SK-N-MC (cell line): ENCODE data around the gene GRM7.

Experiments
- DNase-seq: peaks from one replicate; pipeline ENCODE4 v3.0.0-alpha.2; 2011; ENCODE audit warnings: low read depth, low spot score
- H3K27ac ChIP-seq: fragments of 200-600 bp; sonication (generic); 2 replicates; pipeline ENCODE4 v1.5.1; 2016; ENCODE audit warnings: mixed run types
- H3K36me3 ChIP-seq: fragments of 200-600 bp; sonication (generic); 2 replicates; pipeline ENCODE4 v1.6.1; 2017; ENCODE audit warnings: antibody characterized with exemption, low read length, mixed read lengths; ENCODE audit not compliant: insufficient read depth
- H3K4me3 ChIP-seq: fragments of 200-600 bp; sonication (generic); 2 replicates; pipeline ENCODE4 v1.5.1; 2016
- H3K9ac ChIP-seq: fragments of 200-600 bp; sonication (generic); 2 replicates; pipeline ENCODE4 v1.8.0; 2017; ENCODE audit warnings: mixed run types, mixed read lengths; ENCODE audit not compliant: insufficient read length
- H3K9me3 ChIP-seq: fragments of 200-600 bp; sonication (generic); 2 replicates; pipeline ENCODE4 v1.6.1; 2017; ENCODE audit warnings: low read depth, mild to moderate bottlenecking, antibody characterized with exemption, low read length, moderate library complexity, mixed read lengths
- EZH2 ChIP-seq: fragments of 200-600 bp; sonication (generic); IDR thresholded peaks from one replicate; pipeline ENCODE4 v1.6.1; 2017; ENCODE audit warnings: antibody characterized with exemption
- FOXP2 ChIP-seq: optimal IDR thresholded peaks from 2 replicates; pipeline ENCODE3; 2011; ENCODE audit warnings: mild to moderate bottlenecking, moderate library complexity; ENCODE audit not compliant: insufficient read depth; ENCODE audit errors: extremely low read length, control extremely low read depth
- POLR2AphosphoS5 ChIP-seq: IDR thresholded peaks from 2 replicates; pipeline ENCODE4 v1.6.1; 2012; ENCODE audit warnings: mild to moderate bottlenecking, low read depth, low read length, borderline replicate concordance

Gene GRM7

GRCh38 chr3:7469866-7470265 is 609.0 kb downstream of the GRM7 start:
- no peak for DNase-seq
- no peak overlapping the region for H3K9ac ChIP-seq
- no peak overlapping the region for H3K4me3 ChIP-seq
- H3K9me3 ChIP-seq, result no peaks in the 10 kb centered on the region
- no peaks in the 10 kb centered on the region for H3K36me3 ChIP-seq
- no peak overlapping the region for H3K27ac ChIP-seq
- TF ChIP-seq FOXP2 (no peak), POLR2AphosphoS5 (no peak), EZH2 (no peak)

- DNase-seq, result no peak
- Histone ChIP-seq H3K4me3 (no peak overlapping the region), H3K36me3 (no peaks in the 10 kb centered on the region), H3K9me3 (no peaks in the 10 kb centered on the region), H3K27ac (no peak overlapping the region), H3K9ac (no peak overlapping the region)
- TF ChIP-seq EZH2 (no peak), POLR2AphosphoS5 (no peak), FOXP2 (no peak)
These were observed 623.7 kb downstream of the GRM7 start for GRCh38 chr3:7484636-7485035.

- Histone ChIP-seq H3K9ac (no peak overlapping the region), H3K36me3 (no peaks in the 10 kb centered on the region), H3K9me3 (no peaks in the 10 kb centered on the region), H3K4me3 (no peak overlapping the region), H3K27ac (no peak overlapping the region)
- DNase-seq, result no peak
- TF ChIP-seq EZH2 (no peak), POLR2AphosphoS5 (no peak), FOXP2 (no peak)
These were observed 626.8 kb downstream of the GRM7 start for GRCh38 chr3:7487763-7488162.

GRCh38 chr3:7489417-7489816 is 628.5 kb downstream of the GRM7 start:
- H3K9me3 ChIP-seq, result no peaks in the 10 kb centered on the region
- no peak overlapping the region for H3K9ac ChIP-seq
- no peak for DNase-seq
- no peaks in the 10 kb centered on the region for H3K36me3 ChIP-seq
- TF ChIP-seq EZH2 (no peak), FOXP2 (no peak), POLR2AphosphoS5 (no peak)
- no peak overlapping the region for H3K27ac ChIP-seq
- H3K4me3 ChIP-seq, result no peak overlapping the region

- no peak overlapping the region for H3K27ac ChIP-seq
- TF ChIP-seq EZH2, result no peak
- TF ChIP-seq FOXP2, result no peak
- TF ChIP-seq POLR2AphosphoS5, result no peak
- no peak overlapping the region for H3K4me3 ChIP-seq
- no peaks in the 10 kb centered on the region for H3K36me3 ChIP-seq
- DNase-seq, result no peak
- H3K9ac ChIP-seq, result no peak overlapping the region
- H3K9me3 ChIP-seq, result no peaks in the 10 kb centered on the region
These were observed 637.8 kb downstream of the GRM7 start for GRCh38 chr3:7498715-7499114.

GRCh38 chr3:7503431-7503830 is 642.5 kb downstream of the GRM7 start:
- H3K36me3 ChIP-seq, result no peaks in the 10 kb centered on the region
- H3K4me3 ChIP-seq, result no peak overlapping the region
- TF ChIP-seq EZH2 (no peak), POLR2AphosphoS5 (no peak), FOXP2 (no peak)
- no peak for DNase-seq
- H3K9ac ChIP-seq, result no peak overlapping the region
- no peak overlapping the region for H3K27ac ChIP-seq
- no peaks in the 10 kb centered on the region for H3K9me3 ChIP-seq

- TF ChIP-seq EZH2, result no peak
- TF ChIP-seq FOXP2, result no peak
- TF ChIP-seq POLR2AphosphoS5, result no peak
- peak; percentile 20 for DNase-seq
- no peak overlapping the region for H3K27ac ChIP-seq
- no peak overlapping the region for H3K4me3 ChIP-seq
- H3K36me3 ChIP-seq, result no peaks in the 10 kb centered on the region
- H3K9me3 ChIP-seq, result no peaks in the 10 kb centered on the region
- no peak overlapping the region for H3K9ac ChIP-seq
These were observed 644.2 kb downstream of the GRM7 start for GRCh38 chr3:7504886-7505775.

- no peak overlapping the region for H3K9ac ChIP-seq
- H3K4me3 ChIP-seq, result no peak overlapping the region
- DNase-seq, result no peak
- H3K36me3 ChIP-seq, result no peaks in the 10 kb centered on the region
- H3K9me3 ChIP-seq, result no peaks in the 10 kb centered on the region
- TF ChIP-seq FOXP2 (no peak), POLR2AphosphoS5 (no peak), EZH2 (no peak)
- H3K27ac ChIP-seq, result no peak overlapping the region
These were observed 645.8 kb downstream of the GRM7 start for GRCh38 chr3:7506606-7507180.
